Measurements from ENCODE around the gene MAP2K1. TPM values are rescaled to one million over a fixed set of nuclear protein-coding genes. Genes with fewer than 3 reads are reported as not detected.

The MAP2K1 gene
- total and polyA plus RNA-seq, 9 of the 15 experiments (the other 6 are each of a cell fraction or from before 2014, with no cell fraction given) = 7.5 to 58.3 (median 30.0) TPM

GRCh38 chr15:66504563-66505429 is 118.1 kb downstream of the MAP2K1 start, which contains the start of the genes RPL4 and ZWILCH (continued):
- TF ChIP-seq TSHZ1 (CRISPR knock-in tag; IDR thresholded peaks at IDR 0.05) (no peak), ZFP30 (CRISPR knock-in tag; IDR thresholded peaks at IDR 0.05; ENCODE audit: borderline replicate concordance) (no peak), CGGBP1 (CRISPR knock-in tag; IDR thresholded peaks at IDR 0.05) (no peak), KAT2B (IDR thresholded peaks at IDR 0.05; ENCODE audit: low read depth, low read length) (no peak), KDM1A (IDR thresholded peaks at IDR 0.05) (no peak), U2AF1 (optimal IDR thresholded peaks at IDR 0.05; ENCODE audit: low read depth, low read length) (no peak), ATF3 (IDR thresholded peaks at IDR 0.05) (peak; percentile 74), ATF3 (CRISPR knock-in tag; conservative IDR thresholded peaks at IDR 0.05) (no peak), EP400 (IDR thresholded peaks at IDR 0.05) (peak; percentile 100), FOXK1 (CRISPR knock-in tag; IDR thresholded peaks at IDR 0.05; ENCODE audit: borderline replicate concordance) (no peak), ESRRB (CRISPR knock-in tag; IDR thresholded peaks at IDR 0.05; ENCODE audit: borderline replicate concordance) (no peak), XRCC3 (IDR thresholded peaks at IDR 0.05) (no peak), FOXA3 (CRISPR knock-in tag; conservative IDR thresholded peaks at IDR 0.05 in 1 of 2, IDR thresholded peaks at IDR 0.05 in 1 of 2) (peak in 1 of 2 experiments; percentile 34; a peak in 1 of 4 replicates), ZNF133 (CRISPR knock-in tag; IDR thresholded peaks at IDR 0.05) (no peak), ZNF785 (CRISPR knock-in tag; IDR thresholded peaks at IDR 0.05) (no peak), ETS1 (conservative IDR thresholded peaks at IDR 0.05; ENCODE audit: control insufficient read depth, low read depth, low read length) (peak; percentile 66), RAD51 (IDR thresholded peaks at IDR 0.05; ENCODE audit: borderline replicate concordance, low read depth) (peak; percentile 63; the same call in 1 of the 2 replicates), ZC3H11A (IDR thresholded peaks at IDR 0.05; ENCODE audit: low read depth, low read length) (no peak), TBP (optimal IDR thresholded peaks at IDR 0.05; ENCODE audit: low read depth, low read length) (no peak), ELF2 (CRISPR knock-in tag; IDR thresholded peaks at IDR 0.05) (0 out of 2 replicates have a peak, but pooled peaks have one; percentile 4)
- TF ChIP-seq, protein P1, sequence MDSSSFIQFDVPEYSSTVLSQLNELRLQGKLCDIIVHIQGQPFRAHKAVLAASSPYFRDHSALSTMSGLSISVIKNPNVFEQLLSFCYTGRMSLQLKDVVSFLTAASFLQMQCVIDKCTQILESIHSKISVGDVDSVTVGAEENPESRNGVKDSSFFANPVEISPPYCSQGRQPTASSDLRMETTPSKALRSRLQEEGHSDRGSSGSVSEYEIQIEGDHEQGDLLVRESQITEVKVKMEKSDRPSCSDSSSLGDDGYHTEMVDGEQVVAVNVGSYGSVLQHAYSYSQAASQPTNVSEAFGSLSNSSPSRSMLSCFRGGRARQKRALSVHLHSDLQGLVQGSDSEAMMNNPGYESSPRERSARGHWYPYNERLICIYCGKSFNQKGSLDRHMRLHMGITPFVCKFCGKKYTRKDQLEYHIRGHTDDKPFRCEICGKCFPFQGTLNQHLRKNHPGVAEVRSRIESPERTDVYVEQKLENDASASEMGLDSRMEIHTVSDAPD (CRISPR knock-in tag; IDR thresholded peaks at IDR 0.05) = no peak
